HuH-7 (cell line): ENCODE data around the gene NUDT8.
"Not testable (repeated sequence)": the region's sequence is repeated elsewhere in the genome, so short reads cannot be mapped to it uniquely, and the experiment has no call there.

Experiments used
- DNase-seq: peaks from one replicate; pipeline ENCODE4 v3.0.0; 2011; ENCODE audit warnings: low spot score

NUDT8 gene

DNA sequence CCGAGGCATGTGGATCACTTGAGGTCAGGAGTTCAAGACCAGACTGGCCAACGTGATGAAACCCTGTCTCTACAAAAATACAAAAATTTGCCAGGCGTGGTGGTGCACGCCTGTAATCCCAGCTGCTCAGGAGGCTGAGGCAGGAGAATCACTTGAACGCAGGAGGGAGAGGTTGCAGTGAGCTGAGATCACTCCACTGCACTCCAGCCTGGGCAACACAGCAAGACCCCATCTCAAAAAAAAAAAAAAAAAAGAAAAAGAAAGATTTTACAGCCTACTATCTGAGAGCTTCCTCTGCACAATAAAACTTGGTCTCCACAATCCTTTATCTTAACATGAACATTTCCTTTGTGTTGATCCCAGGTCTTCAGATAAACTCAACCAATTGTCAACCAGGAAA lies 31.0 kb upstream of the NUDT8 start:
- not testable (repeated sequence) for DNase-seq

GRCh38 chr11:67659651-67660165 lies 30.0 kb upstream of the NUDT8 start:
- DNase-seq = not testable (repeated sequence)

DNA sequence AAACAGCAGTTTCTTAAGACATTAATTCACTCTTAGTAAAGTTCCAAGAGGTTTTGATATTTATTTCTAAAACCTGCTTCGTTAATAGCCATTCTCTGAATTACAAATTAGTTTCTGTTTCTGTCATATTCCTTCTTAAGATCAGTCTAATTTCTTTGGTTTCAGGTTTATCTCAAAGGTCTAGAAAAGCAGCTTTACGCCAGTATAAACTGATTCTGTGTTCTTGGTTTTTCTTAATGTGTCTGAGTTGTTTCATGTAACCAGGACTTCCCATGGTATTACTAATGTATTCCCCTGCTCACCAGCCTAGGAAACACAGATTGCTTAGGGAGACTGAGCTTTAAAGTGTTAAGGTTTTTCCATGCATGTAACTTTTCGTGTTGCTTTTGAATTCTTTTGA lies 27.6 kb upstream of the NUDT8 start:
- no peak for DNase-seq

DNA sequence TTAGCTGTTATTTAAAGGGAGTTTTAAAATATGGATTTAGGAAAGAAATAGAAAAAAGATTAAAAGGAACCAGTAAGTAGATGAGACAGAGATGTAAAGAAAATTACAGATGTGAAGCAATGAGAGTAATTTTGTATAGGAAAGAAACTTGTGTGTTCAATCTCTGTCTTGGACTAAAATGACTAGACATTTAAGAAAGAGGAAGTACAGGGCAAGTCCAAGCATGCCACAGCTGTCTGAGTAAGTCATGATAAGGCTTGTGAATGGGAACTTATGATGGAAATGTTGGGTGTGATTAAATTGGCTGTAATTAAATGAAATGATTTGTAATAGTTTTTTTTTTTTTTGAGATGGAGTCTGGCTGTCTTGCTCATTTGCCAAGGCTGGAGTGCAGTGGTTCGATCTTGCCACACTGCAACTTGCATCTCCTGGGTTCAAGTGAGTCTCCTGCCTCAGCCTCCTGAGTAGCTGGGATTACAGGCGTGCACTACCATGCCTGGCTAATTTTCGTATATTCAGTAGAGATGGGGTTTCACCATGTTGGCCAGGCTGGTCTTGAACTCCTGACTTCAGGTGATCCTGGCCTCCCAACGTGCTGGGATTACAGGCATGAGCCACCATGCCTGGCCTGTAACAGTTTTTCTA lies 26.7 kb upstream of the NUDT8 start:
- no peak for DNase-seq

DNA sequence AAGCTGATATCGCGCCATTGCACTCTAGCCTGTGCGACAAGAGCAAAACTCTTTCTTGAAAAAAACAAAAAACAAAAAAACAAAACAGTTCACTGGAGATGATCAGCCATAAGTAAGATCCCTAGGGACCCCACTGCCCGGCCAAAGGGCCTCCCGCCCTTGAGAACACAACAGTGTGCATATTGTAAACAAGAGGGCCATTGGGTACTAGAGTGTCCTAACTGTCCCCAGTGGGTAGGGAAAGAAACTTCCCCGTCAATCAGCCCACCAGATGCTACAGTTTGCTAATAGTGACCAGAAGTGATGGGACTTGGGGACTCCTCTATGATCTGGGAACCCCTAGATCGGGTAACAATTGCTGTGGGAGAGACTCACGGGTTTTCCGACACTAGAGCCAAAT lies 24.5 kb upstream of the NUDT8 start:
- no peak for DNase-seq

GRCh38 chr11:67652965-67653845 lies 23.5 kb upstream of the NUDT8 start:
- DNase-seq = no peak

- no peak for DNase-seq
These were observed 22.4 kb upstream of the NUDT8 start for GRCh38 chr11:67651976-67652781.

- no peak for DNase-seq
These were observed 20.1 kb upstream of the NUDT8 start for GRCh38 chr11:67649634-67650510.

DNA sequence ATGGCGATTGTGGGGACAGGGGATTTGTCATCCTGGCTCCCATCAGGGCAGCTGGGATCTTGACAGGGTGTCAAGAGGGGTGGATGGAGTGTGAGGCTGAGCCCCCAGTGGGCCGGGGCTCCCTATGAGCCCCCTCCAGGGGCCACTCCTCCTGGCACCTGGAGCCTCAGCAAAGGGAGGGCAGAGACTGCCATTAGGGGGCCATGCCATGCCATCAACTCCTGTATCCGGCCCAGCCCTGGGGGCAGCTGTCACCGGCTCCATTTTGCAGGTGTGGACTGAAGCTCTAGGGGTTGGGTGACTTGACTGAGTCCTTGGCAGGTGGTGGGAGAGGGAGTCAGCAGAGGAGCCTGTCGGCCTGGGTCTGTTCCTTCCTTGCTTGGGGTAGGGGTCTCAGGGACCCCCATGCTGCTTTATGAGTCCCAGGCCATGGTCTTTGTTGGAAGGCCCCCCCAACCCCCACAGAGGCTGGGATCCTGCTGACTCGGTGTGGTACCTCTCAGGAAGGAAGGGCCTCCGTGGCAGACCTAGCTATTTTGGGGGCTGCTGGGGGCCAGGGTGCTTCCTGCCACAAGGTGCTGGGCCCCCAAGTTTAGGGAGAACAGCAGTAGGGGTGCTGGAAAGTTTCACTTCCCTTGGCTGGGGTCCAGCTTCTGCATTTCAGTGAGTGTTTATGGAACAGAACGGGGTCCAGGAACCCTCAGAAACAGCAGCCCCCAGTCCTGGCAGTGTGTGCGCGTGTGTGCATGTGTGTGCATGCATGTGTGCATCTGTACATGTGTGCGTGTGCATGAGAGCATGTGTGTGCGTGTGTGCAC lies 19.3 kb upstream of the NUDT8 start:
- no peak for DNase-seq

DNA sequence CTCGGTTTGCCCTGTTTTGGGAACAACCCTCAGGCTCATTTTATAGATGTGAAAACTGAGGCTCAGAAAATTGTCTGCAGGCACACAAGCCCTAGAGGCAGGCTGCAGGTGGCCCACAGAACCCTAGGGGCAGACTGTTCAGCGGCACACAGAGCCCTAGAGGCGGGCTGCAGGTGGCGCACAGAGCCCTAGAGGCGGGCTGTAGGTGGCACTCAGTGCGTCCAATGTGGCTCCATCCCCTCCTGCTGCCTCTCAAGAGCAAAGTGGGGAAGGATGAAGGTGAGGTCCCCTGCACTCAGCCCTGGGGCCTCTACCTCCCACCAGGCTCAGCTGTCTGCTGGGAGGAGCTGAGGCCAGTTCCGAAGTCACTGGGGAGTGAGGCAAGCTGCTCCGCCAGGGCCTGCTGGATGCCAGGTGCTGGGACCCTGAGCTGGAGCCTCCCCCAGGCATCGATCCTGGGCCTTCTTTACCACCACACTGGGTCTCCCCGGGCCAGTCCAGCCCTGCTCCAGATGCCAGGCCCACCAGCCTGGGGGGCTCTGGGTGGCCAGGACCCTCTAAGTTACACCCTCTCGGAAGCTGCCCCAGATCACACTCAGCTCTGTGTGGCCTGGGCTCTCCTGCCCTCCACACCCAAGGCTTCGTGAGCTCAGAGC lies 18.5 kb upstream of the NUDT8 start:
- no peak for DNase-seq

GRCh38 chr11:67647471-67647870 lies 17.7 kb upstream of the NUDT8 start:
- no peak for DNase-seq

DNA sequence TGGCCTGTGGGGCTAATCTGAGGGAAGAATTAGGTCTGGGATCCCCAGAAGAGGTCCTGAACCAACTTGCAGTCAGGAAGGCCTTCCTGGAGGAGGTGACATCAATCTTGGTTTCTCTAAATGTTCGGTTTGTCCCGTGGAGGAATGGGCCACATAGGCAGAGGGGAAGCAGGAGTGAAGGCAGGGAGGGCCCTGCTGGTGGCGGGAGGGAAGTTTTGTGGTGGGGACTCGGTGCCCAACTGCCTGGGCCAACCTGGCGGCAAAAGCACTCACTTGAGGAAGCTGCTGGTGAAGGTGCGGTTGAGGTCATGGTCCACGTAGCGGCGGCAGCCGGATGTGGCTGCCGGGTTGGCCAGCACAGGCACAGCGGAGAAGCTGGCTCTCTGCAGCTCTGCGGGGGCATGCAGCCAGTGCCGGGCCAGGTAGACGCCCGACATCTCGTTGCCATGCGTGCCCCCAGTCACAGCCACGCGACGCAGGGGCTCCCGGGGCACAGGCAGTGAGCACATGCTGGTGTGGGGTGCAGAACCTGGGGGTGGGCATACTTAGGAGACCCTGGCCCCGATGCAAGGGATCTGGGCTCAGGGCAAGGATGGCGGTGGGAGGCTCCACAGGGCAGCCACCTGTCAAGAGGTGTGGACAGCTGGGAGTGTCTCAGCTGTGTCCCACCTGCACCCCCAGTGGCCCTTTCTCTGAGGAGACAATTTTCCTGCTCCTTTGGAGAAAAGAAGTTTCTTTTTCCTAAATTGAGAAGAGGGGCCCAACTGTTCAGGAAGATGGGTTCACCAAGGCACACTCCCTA lies 17.0 kb upstream of the NUDT8 start:
- no peak for DNase-seq

- no peak for DNase-seq
These were observed 16.1 kb upstream of the NUDT8 start for GRCh38 chr11:67645521-67646461.

DNA sequence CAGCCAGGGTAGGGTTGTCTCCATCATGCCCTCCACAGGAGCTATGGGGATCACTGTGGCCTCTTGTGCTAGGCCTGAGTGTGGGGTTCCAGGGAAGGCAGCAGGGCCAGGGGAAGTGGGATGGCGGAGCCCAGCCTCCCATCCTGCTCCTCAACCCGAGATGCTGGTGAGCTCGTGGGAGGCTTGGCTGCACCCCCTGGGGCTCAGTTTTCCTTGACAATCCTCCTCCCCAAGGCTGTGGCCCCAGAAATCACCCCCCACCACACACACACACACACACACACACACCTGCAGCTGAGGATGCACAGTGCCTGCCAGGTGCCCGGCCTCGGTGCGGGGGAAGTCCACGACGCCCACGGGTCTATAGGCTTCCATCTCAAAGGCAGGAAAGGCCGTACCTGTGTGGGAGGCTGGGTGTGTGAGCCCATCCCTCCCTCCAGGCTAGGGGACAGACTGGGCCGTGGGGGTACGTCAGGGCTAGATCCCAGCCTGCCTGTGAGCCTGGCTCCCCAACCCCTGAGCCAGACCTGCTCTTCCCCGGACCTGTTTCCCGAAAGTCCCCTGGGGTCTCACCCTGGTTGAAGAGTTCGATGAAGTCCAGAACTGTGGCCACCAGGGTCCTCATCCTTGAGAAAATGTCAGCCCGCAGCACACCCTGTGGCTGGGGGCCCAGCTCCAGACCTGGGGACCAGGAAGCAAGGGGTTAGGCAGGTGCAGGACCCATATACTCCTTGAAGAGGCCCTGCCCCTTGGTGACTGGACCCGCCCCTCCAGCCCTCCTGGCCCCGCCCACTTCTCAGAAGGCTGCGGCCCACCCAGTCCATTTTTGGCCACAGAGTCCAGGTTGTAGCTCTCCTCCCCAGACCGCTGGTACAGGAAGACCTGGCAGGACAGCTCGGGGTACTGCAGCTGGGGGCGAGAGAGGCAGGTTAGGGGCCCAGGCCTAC lies 15.0 kb upstream of the NUDT8 start:
- no peak for DNase-seq

DNA sequence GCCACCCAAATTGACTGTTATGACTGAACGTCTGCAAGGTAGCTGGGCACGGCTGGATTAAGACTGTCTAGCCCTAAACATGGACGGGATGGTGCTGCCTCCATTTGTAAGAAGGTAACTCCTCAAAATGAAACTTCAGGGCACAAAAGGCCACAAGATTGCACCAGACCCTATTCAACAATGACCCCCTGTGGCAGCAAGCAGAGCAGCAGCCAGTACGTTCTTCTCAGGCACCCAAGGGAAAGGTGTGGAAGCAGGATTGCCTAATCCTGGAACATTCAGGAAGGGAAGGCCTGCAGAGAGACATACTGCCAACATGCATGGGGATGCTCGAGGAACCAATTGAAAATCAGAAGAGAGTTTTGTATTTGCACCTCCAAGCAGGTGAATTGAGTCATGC lies 14.3 kb upstream of the NUDT8 start:
- DNase-seq = peak; percentile 97

GRCh38 chr11:67642173-67643120 lies 12.7 kb upstream of the NUDT8 start:
- no peak for DNase-seq
